Endothelial cell of umbilical vein (primary cell): ENCODE measurements around the gene RELN. TPM values are rescaled to one million over a fixed set of nuclear protein-coding genes. Genes with fewer than 3 reads are reported as not detected.

Experiments used
- BruUV-seq: library from RNA; stranded (reverse); fragments of 400-500 nt; replicated peaks from 2 replicates; lab custom pipeline; 2021; lab: Mats Ljungman, UMichigan
- CTCF ChIA-PET: fragments of 300-600, 350-600 bp; sonication (Branson Sonifier 250); formaldehyde crosslinking; loops from one replicate; lab custom pipeline; 2021; ENCODE audit warnings: antibody characterized with exemption, inconsistent platforms; lab: Charles Lee
- POLR2A ChIA-PET: fragments of 300-600, 350-600 bp; sonication (Branson Sonifier 250); formaldehyde crosslinking; loops from one replicate; lab custom pipeline; 2021; ENCODE audit warnings: antibody characterized with exemption, inconsistent platforms; lab: Charles Lee
- DNase-seq: peaks from one replicate; pipeline ENCODE4 v3.0.0-alpha.2; 2011; ENCODE audit warnings: low read depth, low spot score
- FAIRE-seq: peaks from 2 replicates; lab custom pipeline; 2011; peaks lifted over from hg19 to GRCh38; lab: Jason Lieb, UNC
- H2AFZ ChIP-seq: 2 replicates; pipeline ENCODE4 v1.6.0; 2012; ENCODE audit warnings: low read depth, low read length, control low read depth, inconsistent platforms
- H3K27ac ChIP-seq: 2 replicates; pipeline ENCODE4 v1.5.1; 2011; ENCODE audit warnings: low read depth, mild to moderate bottlenecking, control low read depth, low read length, moderate library complexity; ENCODE audit not compliant: insufficient read depth
- H3K27me3 ChIP-seq, 2 experiments: 2 replicates each; pipeline versions ENCODE4 v1.6.0 to v1.6.1; 2011; ENCODE audit warnings: low read length in 2 of 2, mixed read lengths in 1 of 2; ENCODE audit not compliant: control insufficient read depth in 2 of 2, insufficient read depth in 2 of 2
- H3K36me3 ChIP-seq, 2 experiments: 2 replicates in 1 of 2; 3 replicates in 1 of 2; pipeline ENCODE4 v1.5.1; 2011; ENCODE audit warnings: low read length in 2 of 2, mild to moderate bottlenecking in 1 of 2, moderate library complexity in 1 of 2; ENCODE audit not compliant: control insufficient read depth in 2 of 2, insufficient read depth in 2 of 2; ENCODE audit errors: extremely low read depth in 1 of 2
- H3K4me1 ChIP-seq: 3 replicates; pipeline ENCODE4 v1.5.1; 2011; ENCODE audit warnings: mild to moderate bottlenecking, low read length; ENCODE audit not compliant: control insufficient read depth, insufficient read depth; ENCODE audit errors: extremely low read depth
- H3K4me2 ChIP-seq: 2 replicates; pipeline ENCODE4 v1.6.1; 2011; ENCODE audit warnings: low read length, control low read depth, mixed read lengths; ENCODE audit not compliant: insufficient read depth
- H3K4me3 ChIP-seq, 3 experiments: fragments of 200-600 bp in 1 of 3; sonication (generic), shearing (Covaris generic) in 1 of 3; replicated peaks in 1 of 3; 2 replicates each; pipeline ENCODE4 v1.5.1; 2011 to 2016; ENCODE audit warnings: control low read depth in 3 of 3, low read length in 3 of 3, mild to moderate bottlenecking in 2 of 3, inconsistent platforms in 1 of 3, low read depth in 1 of 3, moderate library complexity in 1 of 3; ENCODE audit not compliant: insufficient read depth in 1 of 3
- H3K79me2 ChIP-seq: 2 replicates; pipeline ENCODE4 v1.6.0; 2012; ENCODE audit warnings: low read length, inconsistent platforms; ENCODE audit not compliant: control insufficient read depth, insufficient read depth
- H3K9ac ChIP-seq: replicated peaks from 2 replicates; pipeline ENCODE3; 2011; ENCODE audit warnings: low read length, control low read depth; ENCODE audit not compliant: insufficient read depth; ENCODE audit errors: extremely low read depth
- H3K9me1 ChIP-seq: replicated peaks from 3 replicates; pipeline ENCODE4 v1.6.0; 2011; ENCODE audit warnings: mild to moderate bottlenecking, low read length; ENCODE audit not compliant: control insufficient read depth, insufficient read depth; ENCODE audit errors: extremely low read depth
- H3K9me3 ChIP-seq: replicated peaks from 2 replicates; pipeline ENCODE4 v1.5.1; 2012; ENCODE audit warnings: low read length, inconsistent platforms; ENCODE audit not compliant: control insufficient read depth, insufficient read depth
- H4K20me1 ChIP-seq: replicated peaks from 2 replicates; pipeline ENCODE3; 2011; ENCODE audit warnings: mild to moderate bottlenecking, low read length; ENCODE audit not compliant: control insufficient read depth, insufficient read depth; ENCODE audit errors: extremely low read depth
- EZH2 ChIP-seq: IDR thresholded peaks from 2 replicates; pipeline ENCODE4 v1.6.1; 2012; ENCODE audit warnings: borderline replicate concordance, low read depth, mild to moderate bottlenecking, moderate library complexity, low read length, inconsistent platforms; ENCODE audit not compliant: severe bottlenecking
- FOS ChIP-seq: IDR thresholded peaks from 2 replicates; pipeline ENCODE4 v1.6.1; 2011; ENCODE audit warnings: mild to moderate bottlenecking, low read length, moderate library complexity, borderline replicate concordance; ENCODE audit not compliant: insufficient read depth
- GATA2 ChIP-seq: IDR thresholded peaks from 2 replicates; pipeline ENCODE4 v1.7.0; 2011; ENCODE audit warnings: low read depth, mild to moderate bottlenecking, moderate library complexity, mixed read lengths, low read length; ENCODE audit not compliant: insufficient read length, insufficient read depth
- MYC ChIP-seq: IDR thresholded peaks from one replicate; pipeline ENCODE4 v1.6.1; 2011; ENCODE audit warnings: mild to moderate bottlenecking, low read depth, low read length
- POLR2A ChIP-seq: IDR thresholded peaks from 2 replicates; pipeline ENCODE4 v1.6.1; 2012; ENCODE audit warnings: low read depth, mild to moderate bottlenecking, control low read depth, low read length
- POLR2AphosphoS5 ChIP-seq: IDR thresholded peaks from 2 replicates; pipeline ENCODE4 v1.6.1; 2012; ENCODE audit warnings: low read depth, mild to moderate bottlenecking, control low read depth, low read length, moderate library complexity; ENCODE audit not compliant: insufficient read depth
- dilution Hi-C: fragments of 300-500 bp; cut with MboI; formaldehyde crosslinking; loops from one replicate; pipeline ENCODE4 v1.15.0; 2019; ENCODE audit warnings: low sequenced_read_pairs; ENCODE audit not compliant: extremely low pct_ligation_motif_present
- intact Hi-C: fragments of 100-400 bp; cut with micrococcal nuclease; formaldehyde crosslinking; loops from one replicate; pipeline ENCODE4 v1.10.0; 2022
- polyA plus RNA-seq, 4 experiments: library from polyadenylated mRNA; depleted of rRNA in 3 of 4; stranded (reverse) in 3 of 4; unstranded in 1 of 4; fragments of >200 nt; gene quantifications; 2 replicates each; pipeline versions ENCODE4 v1.2.1 to v1.2.3, GENCODE V29; 2011 to 2012; ENCODE audit warnings: missing spikeins in 1 of 4
- total RNA-seq: library from RNA; stranded (reverse); gene quantifications from 2 replicates; pipeline ENCODE4 v1.2.3, GENCODE V29; 2021
- TF ChIP-seq, protein P1 (sequence below), 2 donors: IDR thresholded peaks; 1 replicate in 1 of 2; 2 replicates in 1 of 2; pipeline ENCODE4 v1.5.1; 2011; ENCODE audit warnings: low read length in 2 of 2, mild to moderate bottlenecking in 2 of 2, moderate library complexity in 2 of 2, control low read depth in 1 of 2, inconsistent platforms in 1 of 2, low read depth in 1 of 2; ENCODE audit not compliant: insufficient read depth in 1 of 2; ENCODE audit errors: extremely low read depth in 1 of 2
- TF ChIP-seq, protein P2 (sequence below): IDR thresholded peaks from 2 replicates; pipeline ENCODE4 v1.6.1; 2011; ENCODE audit not compliant: insufficient read depth, insufficient read length

The RELN gene
- total and polyA plus RNA-seq, 2 donors (not counting 3 experiments of a cell fraction or from before 2014, with no cell fraction given), result 0.15 to 0.22 TPM

DNA sequence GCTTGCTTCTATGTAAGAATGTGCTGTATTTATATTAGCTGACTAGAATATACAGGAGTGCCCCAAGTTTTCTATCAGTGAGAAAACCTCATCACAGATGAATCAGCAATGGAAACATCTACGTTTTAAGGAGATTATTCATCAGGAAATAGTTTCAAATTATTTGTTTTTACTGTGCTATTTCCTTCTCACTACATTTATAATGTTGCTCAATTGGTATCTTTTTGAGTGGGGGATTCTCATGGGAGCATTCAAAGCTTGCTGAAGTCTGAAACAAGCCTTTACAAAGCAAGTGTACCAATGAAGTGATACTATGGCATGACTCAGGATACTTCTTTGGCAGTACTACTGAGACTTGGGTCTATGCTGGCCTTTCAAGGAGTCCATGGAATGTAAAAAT lies 352.4 kb downstream of the RELN start:
- Histone ChIP-seq H2AFZ (no peak overlapping the region), H3K4me1 (peaks cover 25% of the 10 kb centered on the region), H3K4me2 (peak overlapping the region; percentile 38), H3K79me2 (no peaks in the 10 kb centered on the region), H3K9me3 (no peaks in the 10 kb centered on the region), H3K36me3 (no peaks in the 10 kb centered on the region), H4K20me1 (no peaks in the 10 kb centered on the region), H3K27ac (peak overlapping the region; percentile 50), H3K9me1 (no peaks in the 10 kb centered on the region), H3K27me3 (no peaks in the 10 kb centered on the region), H3K9ac (no peak overlapping the region), H3K4me3 (no peak overlapping the region)
- no TSS peak for BruUV-seq
- intact Hi-C loops, result loop anchor here (2.0 kb wide), 1 partner anchor 82 kb away; no protein-coding TSS in a partner anchor
- ChIA-PET POLR2A (no interaction called here), CTCF (no interaction called here)
- dilution Hi-C loops, result no loop called here
- FAIRE-seq, result no peak
- DNase-seq, result peak; percentile 66
- TF ChIP-seq EZH2, result no peak
- TF ChIP-seq GATA2, result peak; percentile 53
- peak; percentile 88 for TF ChIP-seq FOS
- no peak for TF ChIP-seq MYC
- peak; percentile 41 for TF ChIP-seq POLR2AphosphoS5

DNA sequence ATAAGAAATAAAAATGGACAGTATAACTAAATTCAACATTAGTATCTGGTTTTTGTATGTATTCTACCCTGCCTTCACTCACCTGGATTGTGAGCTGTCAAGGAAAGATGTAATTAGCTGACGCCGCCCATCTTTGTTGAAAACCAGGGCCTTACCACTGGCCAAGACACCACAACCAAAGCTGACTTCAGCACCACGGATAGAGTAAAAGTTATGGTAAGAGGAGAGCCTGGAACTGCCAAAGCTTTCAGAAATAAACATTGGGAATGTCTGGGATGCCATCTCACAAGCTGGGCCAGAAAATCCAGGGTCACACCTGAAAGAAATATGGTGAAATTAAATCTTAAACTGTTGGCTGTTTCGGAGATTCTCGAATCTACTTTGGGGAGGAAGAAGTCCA lies 353.3 kb downstream of the RELN start:
- Histone ChIP-seq H2AFZ (no peak overlapping the region), H3K36me3 (no peaks in the 10 kb centered on the region), H3K79me2 (no peaks in the 10 kb centered on the region), H3K4me3 (no peak overlapping the region), H4K20me1 (no peaks in the 10 kb centered on the region), H3K27me3 (no peaks in the 10 kb centered on the region), H3K4me1 (peaks cover 22% of the 10 kb centered on the region), H3K9me1 (no peaks in the 10 kb centered on the region), H3K4me2 (no peak overlapping the region), H3K27ac (no peak overlapping the region), H3K9me3 (no peaks in the 10 kb centered on the region), H3K9ac (no peak overlapping the region)
- intact Hi-C loops, result loop anchor here (2.0 kb wide), 1 partner anchor 83 kb away; no protein-coding TSS in a partner anchor
- TF ChIP-seq, protein P1, sequence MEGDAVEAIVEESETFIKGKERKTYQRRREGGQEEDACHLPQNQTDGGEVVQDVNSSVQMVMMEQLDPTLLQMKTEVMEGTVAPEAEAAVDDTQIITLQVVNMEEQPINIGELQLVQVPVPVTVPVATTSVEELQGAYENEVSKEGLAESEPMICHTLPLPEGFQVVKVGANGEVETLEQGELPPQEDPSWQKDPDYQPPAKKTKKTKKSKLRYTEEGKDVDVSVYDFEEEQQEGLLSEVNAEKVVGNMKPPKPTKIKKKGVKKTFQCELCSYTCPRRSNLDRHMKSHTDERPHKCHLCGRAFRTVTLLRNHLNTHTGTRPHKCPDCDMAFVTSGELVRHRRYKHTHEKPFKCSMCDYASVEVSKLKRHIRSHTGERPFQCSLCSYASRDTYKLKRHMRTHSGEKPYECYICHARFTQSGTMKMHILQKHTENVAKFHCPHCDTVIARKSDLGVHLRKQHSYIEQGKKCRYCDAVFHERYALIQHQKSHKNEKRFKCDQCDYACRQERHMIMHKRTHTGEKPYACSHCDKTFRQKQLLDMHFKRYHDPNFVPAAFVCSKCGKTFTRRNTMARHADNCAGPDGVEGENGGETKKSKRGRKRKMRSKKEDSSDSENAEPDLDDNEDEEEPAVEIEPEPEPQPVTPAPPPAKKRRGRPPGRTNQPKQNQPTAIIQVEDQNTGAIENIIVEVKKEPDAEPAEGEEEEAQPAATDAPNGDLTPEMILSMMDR (IDR thresholded peaks at IDR 0.05; ENCODE audit: extremely low read depth in 1 of 2, insufficient read depth in 1 of 2, low read depth in 1 of 2, low read length in 2 of 2), result no peak
- TF ChIP-seq, protein P2, sequence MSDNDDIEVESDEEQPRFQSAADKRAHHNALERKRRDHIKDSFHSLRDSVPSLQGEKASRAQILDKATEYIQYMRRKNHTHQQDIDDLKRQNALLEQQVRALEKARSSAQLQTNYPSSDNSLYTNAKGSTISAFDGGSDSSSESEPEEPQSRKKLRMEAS, result no peak
- TF ChIP-seq FOS, result no peak
- TF ChIP-seq MYC, result no peak
- TF ChIP-seq POLR2A, result no peak
- no peak for TF ChIP-seq EZH2
- ChIA-PET POLR2A (no interaction called here), CTCF (interaction anchor here (1.0 kb wide), 1 partner anchor 13 kb away, joined by 3 read pairs; no protein-coding TSS in a partner anchor)
- dilution Hi-C loops, result no loop called here
- DNase-seq (peak; percentile 21), FAIRE-seq (peak; percentile 12)
- no TSS peak for BruUV-seq
